Stomach (tissue), 9 donors: Measurements from ENCODE around the gene DUSP6. TPM values are rescaled to one million over a fixed set of nuclear protein-coding genes. Genes with fewer than 3 reads are reported as not detected.

ENCODE experiments used
- DNase-seq, 2 donors: peaks; one replicate each; pipeline versions ENCODE4 v3.0.0 to v3.0.0-alpha.2; 2013 to 2019
- H3K27ac ChIP-seq, 5 donors: fragments of 200-600 bp in 4 of 5; sonication (generic) in 4 of 5; one replicate each; pipeline ENCODE4 v1.5.1; 2013 to 2019; ENCODE audit warnings: mild to moderate bottlenecking in 1 of 5, moderate library complexity in 1 of 5
- H3K27me3 ChIP-seq, 3 donors: fragments of 200-600 bp; sonication (generic); one replicate each; pipeline ENCODE4 v1.5.1; 2017 to 2019; ENCODE audit warnings: mixed run types in 1 of 3
- H3K36me3 ChIP-seq, 4 donors: fragments of 200-600 bp; sonication (generic); 1 replicate in 3 of 4; 2 replicates in 1 of 4; pipeline ENCODE4 v1.5.1; 2016 to 2019
- H3K4me1 ChIP-seq, 4 donors: fragments of 200-600 bp; sonication (generic); one replicate each; pipeline ENCODE4 v1.5.1; 2016 to 2019
- H3K4me3 ChIP-seq, 4 donors: fragments of 200-600 bp; sonication (generic) in 3 of 4; one replicate each; pipeline ENCODE4 v1.5.1; 2016 to 2019; ENCODE audit warnings: mild to moderate bottlenecking in 1 of 4
- H3K9me3 ChIP-seq, 4 donors: fragments of 200-600 bp; sonication (generic); one replicate each; pipeline ENCODE4 v1.5.1; 2016 to 2019
- EP300 ChIP-seq: sonication (generic); formaldehyde crosslinking; IDR thresholded peaks from one replicate; pipeline ENCODE4 v1.6.1; 2017; ENCODE audit warnings: antibody characterized with exemption
- POLR2A ChIP-seq, 4 donors: fragments of 450-650 bp; IDR thresholded peaks; one replicate each; pipeline ENCODE4 v1.6.1; 2016; ENCODE audit warnings: antibody characterized with exemption in 4 of 4, control low read depth in 2 of 4, mild to moderate bottlenecking in 1 of 4, moderate library complexity in 1 of 4
- POLR2AphosphoS5 ChIP-seq, 3 donors: sonication (generic); formaldehyde crosslinking; IDR thresholded peaks; one replicate each; pipeline ENCODE4 v1.6.1; 2016; ENCODE audit warnings: antibody characterized with exemption in 3 of 3
- WGBS, 5 donors: extraction: QIAGEN DNeasy Blood & Tissue Kit in 3 of 5; methylation state at CpG; one replicate each; pipeline versions ENCODE4 v1.1.5 to v1.1.7; 2013 to 2018; 5-methylcytosine and 5-hydroxymethylcytosine counted together
- intact Hi-C: fragments of 100-400 bp; cut with DNase I; formaldehyde crosslinking; loops from one replicate; pipeline ENCODE4 v1.15.1; 2023; ENCODE audit warnings: low total_unique reads
- polyA plus RNA-seq, 3 donors: library from polyadenylated mRNA; stranded (reverse); fragments of 200-250 nt; gene quantifications; one replicate each; pipeline ENCODE4 v1.2.3, GENCODE V29; 2013
- total RNA-seq, 5 donors: library from RNA; depleted of rRNA; stranded (reverse); fragments of >200 nt; gene quantifications; one replicate each; pipeline versions ENCODE4 v1.1.0 to v1.2.3, GENCODE V29; 2014 to 2016
- TF ChIP-seq, protein P1 (sequence below), 7 experiments: fragments of 450-650 bp in 4 of 7; fragments of 200-600 bp in 3 of 7; sonication (generic) in 3 of 7; IDR thresholded peaks; one replicate each; pipeline ENCODE4 v1.5.1; 2016 to 2019; ENCODE audit warnings: antibody characterized with exemption in 7 of 7, control low read depth in 2 of 7, mild to moderate bottlenecking in 1 of 7
- donor health status: healthy with polysubstance abuse.
- donor health status: Bipolar disorder and iron deficiency.
- donor health status: healthy.

DUSP6 gene
- total and polyA plus RNA-seq, 8 donors, result 11.3 to 105 (median 27.6) TPM

DNA sequence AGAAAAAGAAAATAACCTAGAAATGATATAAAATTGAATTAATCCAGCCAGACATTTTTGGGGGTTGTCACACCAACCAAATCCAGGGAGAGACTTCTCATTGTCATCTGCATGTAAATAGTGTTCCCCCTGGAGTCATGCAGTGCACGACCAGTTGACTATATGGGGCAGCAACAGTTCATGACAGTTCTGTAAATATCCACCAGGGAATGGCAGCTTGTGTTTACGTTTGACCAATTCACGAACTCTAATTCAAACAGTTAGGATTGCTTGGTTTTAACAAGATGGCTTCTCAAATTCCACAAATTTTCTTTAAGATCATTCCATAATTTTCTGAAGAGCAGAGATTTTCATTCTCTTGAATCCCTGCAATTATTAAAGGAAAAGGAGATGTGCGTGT, 43.4 kb upstream of the DUSP6 start:
- Histone ChIP-seq H3K4me1 (peaks cover 0 to 6% (median 2%) of the 10 kb centered on the region in 4 donors), H3K27me3 (no peaks in the 10 kb centered on the region), H3K4me3 (no peak overlapping the region), H3K9me3 (no peaks in the 10 kb centered on the region), H3K36me3 (no peaks in the 10 kb centered on the region), H3K27ac (no peak overlapping the region)
- intact Hi-C loops, result no loop called here
- 76 to 87% (median 81%) methylated on average over 4 of the region's 4 CpGs for WGBS, 5 donors
- no peak for DNase-seq
- TF ChIP-seq POLR2AphosphoS5 (IDR thresholded peaks at IDR 0.05) (no peak), POLR2A (IDR thresholded peaks at IDR 0.05) (no peak), EP300 (no peak)
- TF ChIP-seq, protein P1, sequence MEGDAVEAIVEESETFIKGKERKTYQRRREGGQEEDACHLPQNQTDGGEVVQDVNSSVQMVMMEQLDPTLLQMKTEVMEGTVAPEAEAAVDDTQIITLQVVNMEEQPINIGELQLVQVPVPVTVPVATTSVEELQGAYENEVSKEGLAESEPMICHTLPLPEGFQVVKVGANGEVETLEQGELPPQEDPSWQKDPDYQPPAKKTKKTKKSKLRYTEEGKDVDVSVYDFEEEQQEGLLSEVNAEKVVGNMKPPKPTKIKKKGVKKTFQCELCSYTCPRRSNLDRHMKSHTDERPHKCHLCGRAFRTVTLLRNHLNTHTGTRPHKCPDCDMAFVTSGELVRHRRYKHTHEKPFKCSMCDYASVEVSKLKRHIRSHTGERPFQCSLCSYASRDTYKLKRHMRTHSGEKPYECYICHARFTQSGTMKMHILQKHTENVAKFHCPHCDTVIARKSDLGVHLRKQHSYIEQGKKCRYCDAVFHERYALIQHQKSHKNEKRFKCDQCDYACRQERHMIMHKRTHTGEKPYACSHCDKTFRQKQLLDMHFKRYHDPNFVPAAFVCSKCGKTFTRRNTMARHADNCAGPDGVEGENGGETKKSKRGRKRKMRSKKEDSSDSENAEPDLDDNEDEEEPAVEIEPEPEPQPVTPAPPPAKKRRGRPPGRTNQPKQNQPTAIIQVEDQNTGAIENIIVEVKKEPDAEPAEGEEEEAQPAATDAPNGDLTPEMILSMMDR (IDR thresholded peaks at IDR 0.05), result no peak

DNA sequence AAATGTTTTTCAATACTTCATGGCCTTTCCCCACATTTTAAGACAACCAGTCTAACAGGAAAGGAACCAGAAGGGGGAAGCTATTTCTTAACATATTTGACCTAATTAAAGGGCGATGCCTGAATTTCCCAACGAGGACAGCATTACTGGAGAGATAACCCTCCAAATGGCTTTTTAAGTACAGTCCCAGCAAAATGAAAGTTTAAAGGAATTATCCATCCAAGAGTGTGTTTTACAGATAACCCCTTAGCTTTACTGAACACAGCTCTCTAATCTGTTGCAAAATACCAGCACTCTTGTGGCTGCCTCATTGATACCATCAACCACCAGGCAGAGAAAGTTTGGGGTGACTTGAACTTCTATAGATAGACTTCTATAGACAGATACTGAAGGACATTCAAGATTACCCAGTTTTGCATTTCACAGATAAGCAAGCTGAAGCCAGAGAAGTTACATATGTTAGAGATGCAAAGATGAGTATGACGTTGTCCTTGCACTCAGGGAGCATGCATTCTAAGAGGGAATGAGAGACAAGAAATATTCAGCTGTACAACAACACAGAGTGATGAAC, 41.3 kb upstream of the DUSP6 start:
- 60 to 68% (median 65%) methylated on average over 3 of the region's 3 CpGs for WGBS, 5 donors
- no peaks in the 10 kb centered on the region for H3K27me3 ChIP-seq
- no peak overlapping the region for H3K4me3 ChIP-seq
- intact Hi-C loops, result no loop called here
- DNase-seq, result peak in 1 of 2 donors; percentile 33
- no peaks in the 10 kb centered on the region for H3K9me3 ChIP-seq
- peaks cover 5 to 22% (median 17%) of the 10 kb centered on the region in 4 donors for H3K4me1 ChIP-seq
- H3K27ac ChIP-seq, result no peak overlapping the region
- TF ChIP-seq, protein P1 (IDR thresholded peaks at IDR 0.05), result no peak
- TF ChIP-seq EP300 (no peak), POLR2A (IDR thresholded peaks at IDR 0.05) (no peak), POLR2AphosphoS5 (IDR thresholded peaks at IDR 0.05) (no peak)
- H3K36me3 ChIP-seq, result no peaks in the 10 kb centered on the region

DNA sequence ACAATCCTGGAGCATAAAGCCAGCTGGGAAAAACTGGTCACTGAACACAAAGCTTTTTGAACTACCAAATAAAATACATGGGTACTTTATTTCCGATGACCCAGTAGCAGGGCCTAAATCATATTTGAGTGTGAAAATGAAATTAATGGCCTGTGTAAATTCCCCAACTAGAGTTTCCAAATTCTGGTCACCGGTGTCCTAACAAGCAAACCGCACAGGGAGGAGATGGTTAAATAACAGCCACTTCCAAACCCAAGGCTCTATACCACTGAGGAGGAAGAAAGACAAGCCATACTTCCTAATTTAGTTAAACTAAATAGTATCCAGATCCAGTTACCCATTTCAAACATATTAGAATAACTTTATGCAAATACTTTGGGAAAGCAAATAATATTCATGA, 40.1 kb upstream of the DUSP6 start:
- 91 to 100% (median 94%) methylated on average over 3 of the region's 3 CpGs for WGBS, 5 donors
- no peak overlapping the region for H3K4me3 ChIP-seq
- no peaks in the 10 kb centered on the region for H3K27me3 ChIP-seq
- no peak for DNase-seq
- peaks cover 5 to 22% (median 17%) of the 10 kb centered on the region in 4 donors for H3K4me1 ChIP-seq
- intact Hi-C loops, result no loop called here
- no peaks in the 10 kb centered on the region for H3K36me3 ChIP-seq
- H3K27ac ChIP-seq, result no peak overlapping the region
- H3K9me3 ChIP-seq, result no peaks in the 10 kb centered on the region
- no peak for TF ChIP-seq EP300
- TF ChIP-seq, protein P1 (IDR thresholded peaks at IDR 0.05), result no peak
- TF ChIP-seq POLR2A (IDR thresholded peaks at IDR 0.05), result no peak
- TF ChIP-seq POLR2AphosphoS5 (IDR thresholded peaks at IDR 0.05), result no peak

DNA sequence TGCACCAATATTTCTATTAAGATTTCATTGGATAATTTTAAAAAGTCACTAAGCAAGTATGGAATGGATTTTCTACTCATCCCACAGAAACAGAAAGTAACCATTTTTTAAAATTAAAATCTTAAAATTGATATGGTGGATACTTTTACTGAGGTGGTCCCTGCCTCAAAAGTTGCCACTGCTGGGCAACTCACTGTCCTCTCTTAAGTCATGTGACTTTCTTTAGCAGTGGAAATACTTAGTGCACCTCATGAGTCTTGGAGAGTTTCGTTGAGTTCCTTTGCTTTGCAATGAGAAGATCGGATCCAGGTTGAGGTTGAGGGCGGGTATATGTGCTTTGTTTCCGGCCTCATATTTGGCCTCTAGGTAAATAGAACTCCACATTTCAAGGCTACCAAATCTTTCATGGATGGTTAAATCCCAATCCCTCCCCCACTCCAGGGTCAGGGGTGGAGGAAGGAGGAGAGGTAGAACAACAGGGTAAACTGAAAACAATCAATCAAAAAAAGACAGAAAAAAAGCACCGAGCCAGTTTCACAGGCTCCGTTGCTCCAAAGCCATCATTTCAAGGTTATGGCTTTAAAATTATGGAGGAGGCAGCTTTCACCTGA, 39.5 kb upstream of the DUSP6 start:
- intact Hi-C loops, result no loop called here
- no peak overlapping the region for H3K4me3 ChIP-seq
- no peaks in the 10 kb centered on the region for H3K9me3 ChIP-seq
- no peak overlapping the region for H3K27ac ChIP-seq
- no peaks in the 10 kb centered on the region for H3K36me3 ChIP-seq
- H3K27me3 ChIP-seq, result no peaks in the 10 kb centered on the region
- WGBS, 5 donors, result 90 to 94% (median 92%) methylated on average over 6 of the region's 6 CpGs
- peaks cover 5 to 22% (median 17%) of the 10 kb centered on the region in 4 donors for H3K4me1 ChIP-seq
- DNase-seq, result no peak
- TF ChIP-seq POLR2AphosphoS5 (IDR thresholded peaks at IDR 0.05), result no peak
- TF ChIP-seq POLR2A (IDR thresholded peaks at IDR 0.05), result no peak
- no peak for TF ChIP-seq EP300
- TF ChIP-seq, protein P1 (IDR thresholded peaks at IDR 0.05), result no peak
